Left colon (tissue), 2 donors: ENCODE measurements around the gene COL5A1. TPM values are rescaled to one million over a fixed set of nuclear protein-coding genes. Genes with fewer than 3 reads are reported as not detected.
A peak's percentile ranks its signal among the peaks of the same experiment; 100 is the strongest.

Source experiments
- ATAC-seq: fragments of 200-7000 bp; cut with Tn5 transposase; one replicate; pipeline ENCODE4 v1.9.1; 2020; ENCODE audit warnings: mild to moderate bottlenecking, moderate library complexity
- DNase-seq, 2 donors: peaks; one replicate each; pipeline ENCODE4 v3.0.0-alpha.2; 2020
- intact Hi-C, 2 donors: fragments of 100-400 bp; cut with DNase I in 1 of 2; cut with micrococcal nuclease in 1 of 2; formaldehyde crosslinking; loops; one replicate each; pipeline versions ENCODE4 v1.11.2 to v1.14.0; 2022; cut with DNase I, micrococcal nuclease
- total RNA-seq, 2 donors: library from RNA; stranded (reverse); fragmentation: NEBNext Ultra II Directional; extraction: Animal tissue kit (Norgen Biotek cat#: 25700); gene quantifications; one replicate each; pipeline ENCODE4 v1.2.1, GENCODE V29; 2021
- donor health status: DM: no; HTN: no; CAD: no.
- donor health status: DM: yes; HTN: yes; CAD: no.

Gene COL5A1
- total RNA-seq, 2 donors from 2014 or later = 5.3 to 17.8 TPM

- DNase-seq = no peak
- intact Hi-C loops = no loop called here
- ATAC-seq = no peak
These were observed 9.0 kb downstream of the COL5A1 start for GRCh38 chr9:134650431-134651190.

GRCh38 chr9:134651226-134651905, 9.8 kb downstream of the COL5A1 start:
- intact Hi-C loops = no loop called here
- DNase-seq = no peak
- no peak for ATAC-seq

- intact Hi-C loops = no loop called here
- DNase-seq = no peak
- ATAC-seq = no peak
These were observed 11.0 kb downstream of the COL5A1 start for GRCh38 chr9:134652291-134653225.

- DNase-seq (no peak), ATAC-seq (no peak)
- intact Hi-C loops = no loop called here
These were observed 11.8 kb downstream of the COL5A1 start for GRCh38 chr9:134653259-134654009.

- intact Hi-C loops = no loop called here
- DNase-seq (no peak), ATAC-seq (no peak)
These were observed 13.5 kb downstream of the COL5A1 start for GRCh38 chr9:134655101-134655500.

- DNase-seq (no peak), ATAC-seq (no peak)
- intact Hi-C loops = no loop called here
These were observed 14.2 kb downstream of the COL5A1 start for GRCh38 chr9:134655586-134656333.

GRCh38 chr9:134656334-134657006, 14.9 kb downstream of the COL5A1 start:
- DNase-seq (no peak), ATAC-seq (peak; percentile 31)
- intact Hi-C loops = no loop called here

GRCh38 chr9:134657666-134658377, 16.2 kb downstream of the COL5A1 start:
- DNase-seq (no peak), ATAC-seq (no peak)
- intact Hi-C loops = no loop called here

GRCh38 chr9:134658378-134658955, 16.9 kb downstream of the COL5A1 start:
- DNase-seq (no peak), ATAC-seq (no peak)
- intact Hi-C loops = no loop called here

GRCh38 chr9:134659688-134660131, 18.1 kb downstream of the COL5A1 start:
- DNase-seq (no peak), ATAC-seq (no peak)
- intact Hi-C loops = no loop called here

GRCh38 chr9:134660407-134660806, 18.8 kb downstream of the COL5A1 start:
- DNase-seq (no peak), ATAC-seq (no peak)
- intact Hi-C loops = no loop called here

- no peak for ATAC-seq
- DNase-seq = no peak
- intact Hi-C loops = no loop called here
These were observed 19.7 kb downstream of the COL5A1 start for GRCh38 chr9:134661299-134661698.

GRCh38 chr9:134661791-134662142, 20.2 kb downstream of the COL5A1 start:
- peak in 1 of 2 donors; percentile 51 for DNase-seq
- ATAC-seq = no peak
- intact Hi-C loops = no loop called here

- ATAC-seq = no peak
- intact Hi-C loops = no loop called here
- DNase-seq = peak; percentile 28 to 68
These were observed 20.7 kb downstream of the COL5A1 start for GRCh38 chr9:134662143-134662876.

GRCh38 chr9:134663084-134663483, 21.5 kb downstream of the COL5A1 start:
- DNase-seq (no peak), ATAC-seq (no peak)
- intact Hi-C loops = no loop called here
